Esophagus muscularis mucosa (tissue), 4 donors: Measurements from ENCODE around the gene POLR2J. TPM values are rescaled to one million over a fixed set of nuclear protein-coding genes. Genes with fewer than 3 reads are reported as not detected.
"Not testable (repeated sequence)": the region's sequence is repeated elsewhere in the genome, so short reads cannot be mapped to it uniquely, and the experiment has no call there.

Experiments used
- DNase-seq: peaks from one replicate; pipeline ENCODE4 v3.0.0-alpha.2; 2017; ENCODE audit errors: extremely low spot score
- H3K27ac ChIP-seq, 4 donors: fragments of 200-600 bp; sonication (generic); replicated peaks in 1 of 4; 1 replicate in 3 of 4; 2 replicates in 1 of 4; pipeline ENCODE4 v1.5.1; 2016 to 2019; ENCODE audit warnings: mild to moderate bottlenecking in 1 of 4
- H3K27me3 ChIP-seq, 4 donors: fragments of 200-600 bp; sonication (generic); one replicate each; pipeline versions ENCODE4 v1.5.1 to v1.6.0; 2016 to 2019
- H3K36me3 ChIP-seq, 4 donors: fragments of 200-600 bp; sonication (generic); one replicate each; pipeline ENCODE4 v1.5.1; 2016 to 2019
- H3K4me1 ChIP-seq, 4 donors: fragments of 200-600 bp; sonication (generic); one replicate each; pipeline ENCODE4 v1.5.1; 2016 to 2019
- H3K4me3 ChIP-seq, 4 donors: fragments of 200-600 bp; sonication (generic); 1 replicate in 2 of 4; 2 replicates in 2 of 4; pipeline ENCODE4 v1.5.1; 2016 to 2019; ENCODE audit warnings: mild to moderate bottlenecking in 4 of 4, moderate library complexity in 1 of 4
- H3K9me3 ChIP-seq, 4 donors: fragments of 200-600 bp; sonication (generic); 1 replicate in 3 of 4; 2 replicates in 1 of 4; pipeline ENCODE4 v1.5.1; 2016 to 2019
- WGBS: methylation state at CpG from one replicate; pipeline ENCODE4 v1.1.5; 2018; 5-methylcytosine and 5-hydroxymethylcytosine counted together
- intact Hi-C: fragments of 100-400 bp; cut with DNase I; formaldehyde crosslinking; loops from one replicate; pipeline ENCODE4 v1.15.1; 2023
- total RNA-seq, 4 donors: library from RNA; depleted of rRNA; stranded (reverse); fragments of >200 nt; gene quantifications; one replicate each; pipeline versions ENCODE4 v1.1.0 to v1.2.1, GENCODE V29; 2016

POLR2J gene
- total RNA-seq, 4 donors from 2014 or later = 20.7 to 31.1 (median 25.8) TPM

DNA sequence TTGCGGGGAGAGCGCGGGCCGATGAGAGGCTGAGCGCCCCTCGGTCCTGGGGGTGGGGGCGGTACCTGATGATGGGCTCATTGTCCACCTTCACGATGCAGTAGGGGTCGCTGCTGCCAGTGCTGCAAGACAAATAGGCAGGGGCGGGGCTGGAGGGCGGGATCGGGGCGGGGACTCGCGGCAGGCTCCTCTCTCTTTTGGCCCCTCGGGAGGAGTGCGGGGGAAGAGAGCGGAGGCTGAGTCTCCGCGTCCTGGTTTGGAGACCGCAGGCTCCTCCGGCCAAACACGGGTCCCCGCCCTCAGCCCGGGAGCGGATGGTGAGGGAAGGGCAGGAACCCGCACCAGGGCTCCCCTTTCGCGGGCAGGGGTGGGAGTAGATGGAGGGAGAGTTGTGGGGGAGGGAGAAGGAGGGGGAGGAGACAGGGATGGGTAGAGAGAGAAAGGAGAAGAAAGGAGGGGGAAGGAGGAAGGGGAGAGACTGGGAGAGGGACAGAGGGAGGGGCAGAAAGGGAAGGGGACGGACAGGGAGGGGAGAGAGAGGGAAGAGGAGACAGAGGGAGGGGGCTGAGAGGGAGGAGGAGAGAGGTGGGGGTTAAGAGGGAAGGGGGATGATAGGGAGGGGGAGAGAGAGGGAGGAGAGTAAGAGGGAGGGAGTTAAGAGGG, 33.3 kb upstream of the POLR2J start:
- H3K4me3 ChIP-seq, H3K27ac ChIP-seq, H3K4me1 ChIP-seq, H3K9me3 ChIP-seq, H3K27me3 ChIP-seq, DNase-seq, H3K36me3 ChIP-seq, intact Hi-C loops: not testable (repeated sequence)
- no CpG with 5 or more reads among the region's 30 CpGs for WGBS

DNA sequence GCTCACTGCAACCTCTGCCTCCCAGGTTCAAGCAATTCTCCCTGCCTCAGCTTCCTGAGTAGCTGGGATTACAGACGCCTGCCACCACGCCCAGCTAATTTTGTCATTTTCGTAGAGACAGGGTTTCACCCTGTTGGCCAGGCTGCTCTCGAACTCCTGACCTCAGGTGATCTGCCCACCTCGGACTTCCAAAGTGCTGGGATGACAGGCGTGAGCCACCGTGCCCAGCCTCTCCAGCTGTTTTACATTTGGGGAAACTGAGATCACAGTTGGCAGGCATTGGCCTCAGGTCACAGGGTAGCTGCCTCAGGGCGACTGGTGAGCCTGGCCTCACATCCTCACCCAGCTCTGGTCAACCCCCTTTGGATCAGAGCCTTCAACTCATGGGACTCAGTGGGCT, 31.9 kb upstream of the POLR2J start:
- H3K9me3 ChIP-seq, H3K4me3 ChIP-seq, H3K27me3 ChIP-seq, H3K27ac ChIP-seq, DNase-seq, intact Hi-C loops, H3K4me1 ChIP-seq, H3K36me3 ChIP-seq: not testable (repeated sequence)
- no CpG with 5 or more reads among the region's 8 CpGs for WGBS

DNA sequence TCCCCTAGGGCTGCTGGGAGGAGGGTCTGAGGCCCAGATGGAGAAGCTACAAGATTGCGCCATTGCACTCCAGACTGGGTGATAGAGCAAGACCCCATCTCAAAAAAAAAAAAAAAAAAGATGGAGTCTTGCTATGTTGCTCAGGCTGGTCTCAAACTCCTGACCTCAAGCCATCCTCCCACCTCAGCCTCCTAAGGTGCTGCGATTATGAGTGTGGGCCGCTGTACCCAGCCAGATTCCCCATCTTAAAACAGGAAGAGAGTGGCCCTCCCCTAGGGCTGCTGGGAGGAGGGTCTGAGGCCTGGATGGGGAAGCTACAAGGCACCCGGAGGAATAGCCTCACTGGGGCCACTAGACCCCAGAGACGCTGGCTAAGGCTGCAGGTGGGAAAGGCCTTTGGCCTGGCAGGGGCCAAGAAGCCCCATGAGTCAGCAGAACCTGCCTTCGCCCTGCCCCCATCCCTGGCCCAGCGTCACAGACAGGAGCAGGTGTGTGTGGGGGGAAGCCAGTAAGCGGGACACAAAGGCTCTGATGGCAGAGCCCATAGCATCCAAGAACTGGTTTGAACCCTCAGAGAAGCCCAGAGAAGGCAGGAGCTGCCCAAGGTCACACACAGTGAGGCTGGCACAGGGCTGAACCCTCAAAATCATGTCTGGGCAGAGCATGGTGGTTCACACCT, 28.8 kb upstream of the POLR2J start:
- H3K27ac ChIP-seq, intact Hi-C loops, H3K27me3 ChIP-seq, H3K9me3 ChIP-seq, H3K4me1 ChIP-seq, DNase-seq, H3K36me3 ChIP-seq, H3K4me3 ChIP-seq: not testable (repeated sequence)
- WGBS = 85% methylated on average over 2 of the region's 8 CpGs

DNA sequence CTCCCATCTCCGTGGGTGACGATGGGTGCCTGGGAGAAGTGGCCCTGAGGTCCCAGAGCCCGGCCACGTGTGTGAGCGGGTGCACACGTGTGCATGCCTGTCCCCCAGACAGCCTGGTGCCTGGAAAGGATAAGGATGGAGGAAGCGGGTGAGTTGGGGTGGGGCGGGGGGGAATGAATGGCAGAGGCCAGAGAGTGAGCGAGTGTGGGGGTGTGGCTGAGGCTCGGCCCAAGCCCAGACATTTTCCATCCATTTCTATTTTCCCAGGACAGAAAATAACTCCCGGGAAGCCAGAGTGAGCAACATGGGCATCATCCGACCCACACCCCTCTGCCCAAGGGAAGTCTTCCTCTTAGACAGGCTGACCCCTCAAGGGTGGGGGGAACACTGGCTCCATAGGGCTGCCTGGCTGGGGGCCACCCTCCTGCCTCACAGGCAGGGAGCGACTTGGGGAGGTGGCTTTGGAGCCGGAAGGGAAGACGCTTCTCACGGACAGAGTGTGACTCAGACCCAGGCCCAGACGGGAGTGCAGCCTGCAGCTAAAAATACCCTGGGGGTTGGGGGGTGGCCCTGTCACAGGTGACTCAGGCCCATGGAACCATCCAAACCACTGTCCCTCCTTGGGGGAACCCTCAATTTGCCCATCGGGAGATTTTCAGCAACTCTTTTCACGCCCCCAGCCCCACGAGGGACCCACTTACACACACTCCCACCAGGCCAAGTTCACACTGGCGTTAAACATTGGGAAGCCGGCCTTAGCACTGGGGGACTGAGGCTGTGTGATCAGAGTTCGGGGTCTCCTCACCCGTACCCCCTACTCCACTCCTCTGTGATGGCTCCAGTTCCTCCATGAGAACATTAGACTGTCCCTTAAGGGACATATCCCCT, 26.8 kb upstream of the POLR2J start:
- intact Hi-C loops, H3K4me1 ChIP-seq, H3K4me3 ChIP-seq, H3K27me3 ChIP-seq, H3K36me3 ChIP-seq, H3K9me3 ChIP-seq, DNase-seq: not testable (repeated sequence)
- no CpG with 5 or more reads among the region's 24 CpGs for WGBS
- H3K27ac ChIP-seq = peak overlapping the region in 1 of 4 donors; percentile 51

DNA sequence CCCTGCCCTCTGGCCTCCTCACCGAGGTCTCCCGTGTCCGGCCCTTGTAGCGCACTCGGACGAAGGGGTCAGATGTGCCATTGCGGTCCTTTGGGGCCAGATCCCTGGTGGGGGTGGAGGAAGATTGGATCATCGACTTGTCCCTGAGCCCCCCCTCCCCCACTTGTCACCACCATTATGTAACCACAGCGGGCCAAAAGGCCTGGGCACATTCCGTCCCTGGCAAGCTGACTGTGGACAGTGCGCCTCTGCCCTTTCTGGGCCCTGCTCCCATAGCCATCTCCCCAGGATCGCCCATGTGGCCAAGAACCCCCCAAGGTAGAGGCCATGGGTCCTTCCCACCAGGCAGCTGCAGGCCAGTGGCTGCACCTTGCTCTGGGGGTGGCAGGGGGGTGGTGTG, 24.4 kb upstream of the POLR2J start:
- H3K4me1 ChIP-seq, H3K27me3 ChIP-seq, DNase-seq, H3K4me3 ChIP-seq, H3K27ac ChIP-seq, H3K9me3 ChIP-seq, H3K36me3 ChIP-seq, intact Hi-C loops: not testable (repeated sequence)
- WGBS = no CpG with 5 or more reads among the region's 12 CpGs

DNA sequence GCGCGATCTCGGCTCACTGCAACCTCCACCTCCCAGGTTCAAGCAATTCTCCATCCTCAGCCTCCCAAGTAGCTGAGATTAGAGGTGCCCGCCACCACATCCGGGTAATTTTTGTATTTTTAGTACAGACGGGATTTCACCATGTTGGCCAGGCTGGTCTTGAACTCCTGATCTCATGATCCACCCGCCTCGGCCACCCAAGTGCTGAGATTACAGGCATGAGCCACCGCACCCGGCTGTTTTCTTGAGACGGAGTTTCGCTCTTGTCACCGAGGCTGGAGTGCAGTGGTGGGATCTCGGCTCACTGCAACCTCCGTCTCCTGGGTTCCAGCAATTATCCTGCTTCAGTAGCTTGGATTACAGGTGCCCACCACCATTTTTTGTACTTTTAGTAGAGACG, 19.6 kb upstream of the POLR2J start:
- H3K36me3 ChIP-seq, H3K4me3 ChIP-seq, H3K27ac ChIP-seq, H3K4me1 ChIP-seq, H3K9me3 ChIP-seq, DNase-seq, H3K27me3 ChIP-seq, intact Hi-C loops: not testable (repeated sequence)
- 90% methylated on average over 13 of the region's 16 CpGs for WGBS

DNA sequence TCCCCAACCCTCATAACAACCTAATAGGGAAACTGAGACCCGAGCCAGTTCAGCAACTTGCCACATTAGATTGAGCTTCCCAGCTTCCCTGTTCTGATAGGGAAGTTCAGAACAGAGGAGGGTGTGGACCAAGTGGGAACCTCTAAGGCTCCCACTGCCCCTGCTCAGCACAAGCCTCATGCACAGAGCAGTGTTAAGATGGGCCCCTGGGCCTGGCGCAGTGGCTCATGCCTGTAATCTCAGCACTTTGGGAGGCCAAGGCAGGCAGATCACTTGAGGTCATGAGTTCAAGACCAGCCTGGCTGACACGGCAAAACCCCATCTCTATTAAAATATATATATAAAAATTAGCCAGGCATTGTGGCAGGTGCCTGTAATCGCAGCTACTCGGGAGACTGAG, 18.6 kb upstream of the POLR2J start:
- H3K27me3 ChIP-seq, H3K4me3 ChIP-seq, H3K36me3 ChIP-seq, H3K9me3 ChIP-seq, H3K27ac ChIP-seq, DNase-seq, intact Hi-C loops, H3K4me1 ChIP-seq: not testable (repeated sequence)
- no CpG with 5 or more reads among the region's 5 CpGs for WGBS

DNA sequence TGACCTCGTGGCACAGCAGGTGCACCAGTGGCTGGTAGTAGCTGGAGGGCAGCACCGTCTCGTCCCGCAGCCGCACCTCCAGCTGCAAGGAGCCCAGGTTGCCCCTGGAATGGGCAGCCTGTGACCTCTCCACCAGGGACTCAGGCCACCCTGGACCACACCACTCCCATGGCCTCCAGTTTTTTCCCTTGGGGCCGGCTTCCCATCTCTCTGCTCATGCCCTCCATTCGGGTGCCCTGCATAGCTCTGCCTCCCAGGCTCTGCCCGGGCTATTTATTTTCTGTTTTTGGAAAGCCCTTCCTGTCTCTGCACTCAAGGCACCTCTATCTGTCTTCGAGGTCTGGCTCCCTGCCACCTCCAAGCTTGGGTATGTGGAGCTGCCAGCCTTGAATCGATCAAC, 18.1 kb upstream of the POLR2J start:
- intact Hi-C loops, H3K36me3 ChIP-seq, H3K27ac ChIP-seq, H3K27me3 ChIP-seq, DNase-seq, H3K9me3 ChIP-seq, H3K4me3 ChIP-seq, H3K4me1 ChIP-seq: not testable (repeated sequence)
- 68% methylated on average over 3 of the region's 10 CpGs for WGBS

DNA sequence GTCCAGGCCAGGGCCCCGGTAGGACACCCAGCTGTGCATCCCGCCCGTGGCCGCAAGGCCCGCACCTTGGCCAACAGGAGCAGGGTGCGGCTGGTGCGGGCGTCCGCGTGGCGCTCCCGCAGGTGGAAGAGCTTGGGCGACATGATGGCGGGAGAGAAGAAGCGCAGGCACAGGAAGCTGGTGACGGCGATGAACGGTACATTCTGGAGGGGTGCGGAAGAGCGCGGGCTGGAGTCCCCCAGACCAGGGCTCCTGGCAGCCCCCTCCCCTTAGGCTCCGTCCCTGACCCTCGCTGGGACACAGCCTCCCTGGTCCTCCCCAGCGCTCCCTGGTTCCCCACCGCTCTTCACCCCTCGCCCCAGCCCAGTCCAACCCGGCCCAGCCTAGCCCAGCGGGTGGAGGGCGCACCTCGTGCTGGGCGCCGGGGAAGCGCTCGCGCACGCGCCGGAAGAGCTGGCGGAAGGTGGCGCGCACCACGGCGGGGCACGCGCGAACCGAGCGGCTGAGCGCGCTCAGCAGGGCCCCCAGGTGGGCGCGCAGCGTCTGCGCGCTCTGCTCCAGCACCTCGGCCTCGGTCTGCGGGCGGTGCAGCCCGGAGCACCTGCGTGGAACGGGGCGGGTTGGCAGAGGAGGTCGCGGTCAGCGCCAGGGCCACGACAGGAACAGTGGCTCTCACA, 15.9 kb upstream of the POLR2J start:
- H3K36me3 ChIP-seq, H3K4me3 ChIP-seq: not testable (repeated sequence)

DNA sequence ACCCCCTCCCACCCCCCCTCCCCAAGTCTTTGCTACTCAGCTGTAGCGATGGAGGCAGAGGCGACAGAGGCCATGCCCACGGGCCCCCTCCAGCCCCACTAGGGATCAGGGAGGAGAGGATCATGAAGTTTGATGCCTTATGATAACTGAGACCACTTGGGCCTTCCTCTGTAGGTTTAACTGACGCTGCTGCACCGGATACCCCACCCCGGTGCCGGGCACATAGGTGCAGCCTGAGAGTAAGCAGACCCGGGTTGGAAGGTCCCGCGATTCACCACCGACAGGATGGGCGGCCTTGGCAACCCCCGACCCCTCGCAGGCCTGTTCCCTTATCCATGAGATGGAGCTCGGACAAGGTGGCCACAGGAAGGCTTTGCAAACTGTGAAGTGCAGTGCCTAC, 15.3 kb upstream of the POLR2J start:
- DNase-seq, intact Hi-C loops, H3K36me3 ChIP-seq, H3K9me3 ChIP-seq, H3K27ac ChIP-seq, H3K4me3 ChIP-seq, H3K27me3 ChIP-seq, H3K4me1 ChIP-seq: not testable (repeated sequence)
- no CpG with 5 or more reads among the region's 15 CpGs for WGBS

More for the DNA sequence above, 15.9 kb upstream of the POLR2J start:
- WGBS = no CpG with 5 or more reads among the region's 67 CpGs
- H3K4me1 ChIP-seq, H3K27me3 ChIP-seq, intact Hi-C loops, H3K27ac ChIP-seq, H3K9me3 ChIP-seq, DNase-seq: not testable (repeated sequence)

DNA sequence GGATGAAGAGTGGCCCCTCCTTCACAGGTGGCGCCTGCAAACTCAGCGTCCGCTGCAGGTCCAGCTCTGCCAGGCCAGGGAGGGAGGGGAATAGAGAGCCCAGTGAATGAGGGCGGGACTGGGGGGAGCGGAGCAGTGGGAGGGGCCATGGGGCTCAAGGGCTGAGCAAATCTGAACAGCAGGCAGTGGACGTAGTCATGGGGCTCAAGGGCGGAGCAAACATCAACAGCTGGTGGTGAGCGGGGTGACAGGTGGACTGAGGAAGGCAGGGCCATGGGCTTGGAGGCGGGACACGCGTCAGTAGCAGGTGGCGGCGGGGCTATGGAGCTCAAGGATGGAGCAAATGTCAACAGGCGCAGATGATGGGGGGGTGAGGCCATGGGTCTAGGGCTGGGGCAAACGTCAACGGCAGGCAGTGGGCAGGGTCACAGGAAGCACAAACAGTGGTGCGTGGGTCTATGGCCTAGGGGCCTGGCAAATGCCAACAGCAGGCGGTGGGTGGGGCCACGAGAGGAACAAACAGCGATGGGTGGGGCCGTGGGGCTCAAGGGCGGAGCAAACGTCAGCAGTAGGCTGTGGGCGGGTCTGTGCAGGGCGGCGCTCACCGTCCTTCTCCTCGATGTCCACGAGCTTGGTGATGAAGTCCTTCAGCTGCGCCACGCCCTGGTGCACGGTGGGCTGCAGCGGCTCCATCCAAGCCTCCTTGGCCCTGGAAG, 14.7 kb upstream of the POLR2J start:
- DNase-seq, H3K36me3 ChIP-seq, H3K4me3 ChIP-seq, H3K9me3 ChIP-seq, intact Hi-C loops, H3K4me1 ChIP-seq, H3K27me3 ChIP-seq, H3K27ac ChIP-seq: not testable (repeated sequence)
- WGBS = no CpG with 5 or more reads among the region's 33 CpGs
